B cell (primary cell): Measurements from ENCODE around the gene RBMS3. TPM values are rescaled to one million over a fixed set of nuclear protein-coding genes. Genes with fewer than 3 reads are reported as not detected.

Source experiments
- ATAC-seq: fragments of 200-7000 bp; cut with Tn5 transposase; one replicate; pipeline ENCODE4 v1.10.0; 2021; ENCODE audit warnings: low read depth, mild to moderate bottlenecking, moderate number of reproducible peaks, moderate library complexity
- CTCF ChIA-PET: fragments of 350-600 bp; sonication (Branson Sonifier 250); formaldehyde crosslinking; loops from one replicate; lab custom pipeline; 2021; ENCODE audit warnings: antibody characterized with exemption, inconsistent platforms; lab: Charles Lee
- POLR2A ChIA-PET: fragments of 350-600 bp; sonication (Branson Sonifier 250); formaldehyde crosslinking; loops from one replicate; lab custom pipeline; 2021; ENCODE audit warnings: antibody characterized with exemption; lab: Charles Lee
- DNase-seq: peaks from one replicate; pipeline ENCODE4 v3.0.0; 2013
- H2AFZ ChIP-seq: 2 replicates; pipeline ENCODE4 v1.6.1; 2012; ENCODE audit warnings: mild to moderate bottlenecking, low read depth, low read length; ENCODE audit not compliant: insufficient read depth, poor library complexity, severe bottlenecking
- H3K27ac ChIP-seq, 2 donors: 1 replicate in 1 of 2; 2 replicates in 1 of 2; pipeline ENCODE4 v1.5.1; 2012 to 2013; ENCODE audit warnings: low read length in 2 of 2, mild to moderate bottlenecking in 2 of 2, moderate library complexity in 1 of 2
- H3K27me3 ChIP-seq, 4 experiments: fragments of 200-600 bp in 1 of 4; sonication (generic) in 1 of 4; replicated peaks in 1 of 4; 1 replicate in 2 of 4; 2 replicates in 2 of 4; pipeline versions ENCODE4 v1.6.1 to v1.7.0; 2013 to 2016; ENCODE audit warnings: low read length in 3 of 4, mild to moderate bottlenecking in 2 of 4, mixed read lengths in 1 of 4, moderate library complexity in 1 of 4; ENCODE audit not compliant: insufficient read depth in 4 of 4, control insufficient read depth in 3 of 4; ENCODE audit errors: control extremely low read depth in 1 of 4
- H3K36me3 ChIP-seq, 2 experiments: replicated peaks in 1 of 2; 1 replicate in 1 of 2; 2 replicates in 1 of 2; pipeline versions ENCODE4 v1.6.1 to v1.7.1; 2013; ENCODE audit warnings: low read length in 1 of 2; ENCODE audit not compliant: insufficient read depth in 2 of 2, control insufficient read depth in 1 of 2; ENCODE audit errors: control extremely low read depth in 1 of 2, extremely low read depth in 1 of 2
- H3K4me1 ChIP-seq, 2 donors: fragments of 200-600 bp in 1 of 2; sonication (generic) in 1 of 2; 1 replicate in 1 of 2; 2 replicates in 1 of 2; pipeline versions ENCODE4 v1.5.1 to v1.6.1; 2013 to 2017; ENCODE audit warnings: low read length in 2 of 2; ENCODE audit not compliant: control insufficient read depth in 2 of 2, insufficient read depth in 2 of 2
- H3K4me2 ChIP-seq: replicated peaks from 2 replicates; pipeline ENCODE3; 2012; ENCODE audit warnings: mild to moderate bottlenecking, low read depth, low read length; ENCODE audit not compliant: poor library complexity, severe bottlenecking
- H3K4me3 ChIP-seq, 5 experiments: fragments of 200-600 bp in 1 of 5; sonication (generic) in 1 of 5; 1 replicate in 3 of 5; 2 replicates in 2 of 5; pipeline versions ENCODE4 v1.5.1 to v1.7.0; 2011 to 2016; ENCODE audit warnings: low read length in 4 of 5, mild to moderate bottlenecking in 4 of 5, low read depth in 2 of 5, control low read depth in 1 of 5, moderate library complexity in 1 of 5; ENCODE audit not compliant: insufficient read depth in 1 of 5; ENCODE audit errors: control extremely low read depth in 1 of 5, extremely low read depth in 1 of 5
- H3K79me2 ChIP-seq: fragments of 200-600 bp; sonication (generic); one replicate; pipeline ENCODE4 v1.6.0; 2016; ENCODE audit warnings: low read length; ENCODE audit not compliant: control insufficient read depth, insufficient read depth
- H3K9ac ChIP-seq: fragments of 200-600 bp; sonication (generic); 2 replicates; pipeline ENCODE4 v1.6.1; 2017; ENCODE audit warnings: mild to moderate bottlenecking, low read length, moderate library complexity
- H3K9me3 ChIP-seq, 3 donors: one replicate each; pipeline versions ENCODE4 v1.6.1 to v1.7.1; 2013; ENCODE audit warnings: low read length in 2 of 3; ENCODE audit not compliant: control insufficient read depth in 2 of 3, insufficient read depth in 1 of 3; ENCODE audit errors: control extremely low read depth in 1 of 3
- H4K20me1 ChIP-seq: 2 replicates; pipeline ENCODE4 v1.6.0; 2012; ENCODE audit warnings: mild to moderate bottlenecking, low read length; ENCODE audit not compliant: insufficient read depth, control insufficient read depth, poor library complexity, severe bottlenecking
- H3K27ac Mint-ChIP-seq: one replicate; pipeline ENCODE4 v1.8.0; 2021; ENCODE audit warnings: mixed read lengths
- H3K27me3 Mint-ChIP-seq: one replicate; pipeline ENCODE4 v1.8.0; 2021; ENCODE audit warnings: mixed read lengths
- H3K4me1 Mint-ChIP-seq: one replicate; pipeline ENCODE4 v1.8.0; 2021; ENCODE audit warnings: mixed read lengths
- H3K4me3 Mint-ChIP-seq: one replicate; pipeline ENCODE4 v1.8.0; 2021; ENCODE audit warnings: mixed read lengths
- H3K9me3 Mint-ChIP-seq: one replicate; pipeline ENCODE4 v1.8.0; 2022; ENCODE audit warnings: mixed read lengths; ENCODE audit not compliant: insufficient read depth
- EZH2 ChIP-seq: IDR thresholded peaks from 2 replicates; pipeline ENCODE4 v1.6.1; 2012; ENCODE audit warnings: borderline replicate concordance, low read depth, mild to moderate bottlenecking, moderate library complexity, low read length; ENCODE audit not compliant: insufficient read depth, poor library complexity, severe bottlenecking
- WGBS: methylation state at CpG from one replicate; pipeline ENCODE4 v1.1.5; 2013; ENCODE audit warnings: missing lambda C conversion rate; ENCODE audit not compliant: insufficient coverage; 5-methylcytosine and 5-hydroxymethylcytosine counted together
- intact Hi-C: fragments of 100-400 bp; cut with micrococcal nuclease; formaldehyde crosslinking; loops from one replicate; pipeline ENCODE4 v1.10.0; 2022
- polyA plus RNA-seq: library from polyadenylated mRNA; depleted of rRNA; stranded (reverse); fragments of >200 nt; gene quantifications from 2 replicates; pipeline ENCODE4 v1.2.3, GENCODE V29; 2012
- total RNA-seq, 2 donors: library from RNA; stranded (reverse); fragments of 120-200 nt in 1 of 2; gene quantifications; 1 replicate in 1 of 2; 2 replicates in 1 of 2; pipeline versions ENCODE4 v1.2.3 to v1.2.4, GENCODE V29; 2013 to 2022
- TF ChIP-seq, protein P1 (sequence below): fragments of 200-600 bp; IDR thresholded peaks from one replicate; pipeline ENCODE4 v1.8.0; 2022; ENCODE audit warnings: antibody characterized with exemption, mild to moderate bottlenecking

Gene RBMS3
- total and polyA plus RNA-seq, 2 donors (not counting 1 experiment from before 2014, with no cell fraction given): not detected

DNA sequence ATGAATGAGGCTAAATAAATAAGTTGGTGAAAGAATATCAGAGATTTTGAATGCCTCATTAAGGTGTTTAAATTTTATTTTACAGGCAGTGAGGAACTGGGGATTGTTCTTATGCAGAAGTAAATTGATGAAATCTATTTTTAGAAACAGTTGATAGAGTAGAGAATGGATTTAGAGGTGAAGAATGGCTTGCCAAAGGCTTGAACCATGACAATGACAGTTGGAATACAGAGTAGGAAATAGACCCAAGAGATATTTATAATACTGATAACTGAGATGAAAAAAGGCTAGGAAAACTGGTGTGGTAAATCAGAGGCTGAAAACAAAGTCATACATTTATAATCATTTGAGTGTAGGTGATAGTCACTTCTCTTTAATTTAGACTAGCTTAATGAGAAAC, 39.0 kb upstream of the RBMS3 start:
- TF ChIP-seq, protein P1, sequence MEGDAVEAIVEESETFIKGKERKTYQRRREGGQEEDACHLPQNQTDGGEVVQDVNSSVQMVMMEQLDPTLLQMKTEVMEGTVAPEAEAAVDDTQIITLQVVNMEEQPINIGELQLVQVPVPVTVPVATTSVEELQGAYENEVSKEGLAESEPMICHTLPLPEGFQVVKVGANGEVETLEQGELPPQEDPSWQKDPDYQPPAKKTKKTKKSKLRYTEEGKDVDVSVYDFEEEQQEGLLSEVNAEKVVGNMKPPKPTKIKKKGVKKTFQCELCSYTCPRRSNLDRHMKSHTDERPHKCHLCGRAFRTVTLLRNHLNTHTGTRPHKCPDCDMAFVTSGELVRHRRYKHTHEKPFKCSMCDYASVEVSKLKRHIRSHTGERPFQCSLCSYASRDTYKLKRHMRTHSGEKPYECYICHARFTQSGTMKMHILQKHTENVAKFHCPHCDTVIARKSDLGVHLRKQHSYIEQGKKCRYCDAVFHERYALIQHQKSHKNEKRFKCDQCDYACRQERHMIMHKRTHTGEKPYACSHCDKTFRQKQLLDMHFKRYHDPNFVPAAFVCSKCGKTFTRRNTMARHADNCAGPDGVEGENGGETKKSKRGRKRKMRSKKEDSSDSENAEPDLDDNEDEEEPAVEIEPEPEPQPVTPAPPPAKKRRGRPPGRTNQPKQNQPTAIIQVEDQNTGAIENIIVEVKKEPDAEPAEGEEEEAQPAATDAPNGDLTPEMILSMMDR: no peak
- no peak for TF ChIP-seq EZH2
- intact Hi-C loops: no loop called here
- Histone ChIP-seq H3K4me3 (no peak overlapping the region), H4K20me1 (no peaks in the 10 kb centered on the region), H3K27me3 (no peaks in the 10 kb centered on the region), H2AFZ (no peak overlapping the region), H3K36me3 (no peaks in the 10 kb centered on the region), H3K9me3 (no peaks in the 10 kb centered on the region), H3K79me2 (no peaks in the 10 kb centered on the region), H3K4me1 (no peaks in the 10 kb centered on the region), H3K9ac (no peak overlapping the region), H3K27ac (no peak overlapping the region), H3K4me2 (no peak overlapping the region)
- H3K4me3 Mint-ChIP-seq: no peak overlapping the region
- H3K9me3 Mint-ChIP-seq: no peaks in the 10 kb centered on the region
- no peaks in the 10 kb centered on the region for H3K27me3 Mint-ChIP-seq
- H3K27ac Mint-ChIP-seq: no peak overlapping the region
- ATAC-seq: no peak
- CTCF ChIA-PET: no interaction called here
- POLR2A ChIA-PET: no interaction called here
- no peak for DNase-seq
- H3K4me1 Mint-ChIP-seq: no peaks in the 10 kb centered on the region

DNA sequence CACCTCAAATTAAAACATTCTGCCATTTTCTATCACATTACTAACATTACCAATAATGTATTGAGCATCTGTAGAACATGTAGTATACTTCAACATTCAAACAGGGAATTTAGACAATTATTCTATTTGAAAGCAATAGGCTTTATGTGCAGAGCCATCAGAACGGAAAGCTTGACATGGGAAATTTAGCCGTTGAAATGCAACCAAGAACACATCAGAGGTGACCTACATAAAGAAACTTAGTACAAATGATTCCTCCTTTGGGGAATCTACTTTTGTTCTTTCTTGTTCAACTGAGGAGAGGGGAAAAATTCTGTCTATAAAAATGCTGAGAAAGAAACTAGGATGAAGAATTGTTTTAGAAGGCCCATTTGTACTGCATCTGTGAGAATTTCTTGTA, 38.6 kb upstream of the RBMS3 start:
- WGBS: no CpG with 5 or more reads among the region's 2 CpGs

More for the DNA sequence above, 38.6 kb upstream of the RBMS3 start:
- DNase-seq: no peak
- H4K20me1 ChIP-seq: no peaks in the 10 kb centered on the region
- Mint-ChIP-seq H3K27ac (no peak overlapping the region), H3K27me3 (no peaks in the 10 kb centered on the region), H3K4me1 (no peaks in the 10 kb centered on the region), H3K9me3 (no peaks in the 10 kb centered on the region), H3K4me3 (no peak overlapping the region)
- H3K36me3 ChIP-seq: no peaks in the 10 kb centered on the region
- H3K27me3 ChIP-seq: no peaks in the 10 kb centered on the region
- H3K4me1 ChIP-seq: no peaks in the 10 kb centered on the region
- H3K79me2 ChIP-seq: no peaks in the 10 kb centered on the region
- POLR2A ChIA-PET: no interaction called here
- no peak for ATAC-seq
- TF ChIP-seq, protein P1: no peak
- no peak for TF ChIP-seq EZH2
- intact Hi-C loops: no loop called here
- no peak overlapping the region for H3K9ac ChIP-seq
- H3K27ac ChIP-seq: no peak overlapping the region
- H3K9me3 ChIP-seq: no peaks in the 10 kb centered on the region
- no peak overlapping the region for H3K4me2 ChIP-seq
- H3K4me3 ChIP-seq: no peak overlapping the region
- CTCF ChIA-PET: no interaction called here
- no peak overlapping the region for H2AFZ ChIP-seq
